Measurements from ENCODE around the gene GRPEL2. TPM values are rescaled to one million over a fixed set of nuclear protein-coding genes. Genes with fewer than 3 reads are reported as not detected.

The GRPEL2 gene
- total RNA-seq, 1 experiment from 2014 or later: 36.8 TPM

- intact Hi-C loops (cut with micrococcal nuclease; ENCODE audit: unreplicated experiment): no loop called here
- Histone ChIP-seq H3K36me3 (ENCODE audit: control insufficient read depth, insufficient read depth, low read length) (no peaks in the 10 kb centered on the region), H3K4me3 (ENCODE audit: low read depth, low read length) (no peak overlapping the region), H3K4me1 (no peaks in the 10 kb centered on the region), H3K27me3 (replicated peaks; ENCODE audit: control insufficient read depth, insufficient read depth, low read length) (no peaks in the 10 kb centered on the region), H3K9me3 (no peaks in the 10 kb centered on the region)
- Mint-ChIP-seq H3K4me1 (ENCODE audit: low read depth, unreplicated experiment) (no peaks in the 10 kb centered on the region), H3K9me3 (ENCODE audit: unreplicated experiment) (no peaks in the 10 kb centered on the region), H3K4me3 (ENCODE audit: unreplicated experiment) (no peak overlapping the region), H3K36me3 (ENCODE audit: insufficient read depth, unreplicated experiment) (no peaks in the 10 kb centered on the region), H3K27me3 (ENCODE audit: insufficient read depth, unreplicated experiment) (peaks cover 10% of the 10 kb centered on the region), H3K27ac (ENCODE audit: unreplicated experiment) (no peak overlapping the region)
- peak in 1 of 2 experiments; percentile 31 for TF ChIP-seq CTCF (IDR thresholded peaks at IDR 0.05; ENCODE audit: insufficient read depth in 1 of 2, low read depth in 1 of 2, low read length in 1 of 2, severe bottlenecking in 1 of 2, unreplicated experiment in 1 of 2)
- BruUV-seq (replicated peaks): no TSS peak
- ChIA-PET POLR2A (interaction anchor here (1.1 kb wide), 1 partner anchor 31 kb away, joined by 4 read pairs; no protein-coding TSS in a partner anchor), CTCF (interaction anchor here (1.1 to 1.5 kb wide), 6 partner anchors 31 to 138 kb away, joined by 3 to 7 read pairs (median 4); partner anchors contain the start of gene GRPEL2)
- no peak for DNase-seq
Observed at GRCh38 chr5:149314571-149315111, 30.7 kb upstream of the GRPEL2 start.

- no peak overlapping the region for H3K4me3 ChIP-seq (ENCODE audit: low read depth, low read length)
- no peak overlapping the region for H3K27ac Mint-ChIP-seq (ENCODE audit: unreplicated experiment)
- CTCF ChIA-PET: interaction anchor here (0.6 to 1.5 kb wide), 2 partner anchors 56 to 169 kb away, joined by 4 to 7 read pairs; no protein-coding TSS in a partner anchor
- H3K27me3 ChIP-seq (replicated peaks; ENCODE audit: control insufficient read depth, insufficient read depth, low read length): no peaks in the 10 kb centered on the region
- H3K9me3 ChIP-seq: no peaks in the 10 kb centered on the region
- no peaks in the 10 kb centered on the region for H3K36me3 ChIP-seq (ENCODE audit: control insufficient read depth, insufficient read depth, low read length)
- peaks cover 6% of the 10 kb centered on the region for H3K4me1 ChIP-seq
- TF ChIP-seq CTCF (IDR thresholded peaks at IDR 0.05; ENCODE audit: insufficient read depth in 1 of 2, low read depth in 1 of 2, low read length in 1 of 2, severe bottlenecking in 1 of 2, unreplicated experiment in 1 of 2): no peak
- peaks cover 10% of the 10 kb centered on the region for H3K27me3 Mint-ChIP-seq (ENCODE audit: insufficient read depth, unreplicated experiment)
- BruUV-seq (replicated peaks): no TSS peak
- intact Hi-C loops (cut with micrococcal nuclease; ENCODE audit: unreplicated experiment): no loop called here
- POLR2A ChIA-PET: no interaction called here
- peaks cover 8% of the 10 kb centered on the region for H3K4me1 Mint-ChIP-seq (ENCODE audit: low read depth, unreplicated experiment)
- no peak overlapping the region for H3K4me3 Mint-ChIP-seq (ENCODE audit: unreplicated experiment)
- H3K36me3 Mint-ChIP-seq (ENCODE audit: insufficient read depth, unreplicated experiment): no peaks in the 10 kb centered on the region
- DNase-seq: no peak
- H3K9me3 Mint-ChIP-seq (ENCODE audit: unreplicated experiment): no peaks in the 10 kb centered on the region
Observed at GRCh38 chr5:149315753-149316152, 29.5 kb upstream of the GRPEL2 start.

GRCh38 chr5:149317281-149318048 is 27.8 kb upstream of the GRPEL2 start:
- ChIA-PET CTCF (interaction anchor here (0.6 to 2.5 kb wide), 8 partner anchors 28 to 301 kb away, joined by 3 to 25 read pairs (median 4); partner anchors contain the start of genes GRPEL2 and PCYOX1L), POLR2A (interaction anchor here (1.3 kb wide), 1 partner anchor 28 kb away, joined by 3 read pairs; the partner anchor contains the start of gene GRPEL2)
- peaks cover 16% of the 10 kb centered on the region for H3K4me1 ChIP-seq
- H3K36me3 ChIP-seq (ENCODE audit: control insufficient read depth, insufficient read depth, low read length): no peaks in the 10 kb centered on the region
- H3K27me3 Mint-ChIP-seq (ENCODE audit: insufficient read depth, unreplicated experiment): peaks cover 7% of the 10 kb centered on the region
- no peaks in the 10 kb centered on the region for H3K36me3 Mint-ChIP-seq (ENCODE audit: insufficient read depth, unreplicated experiment)
- H3K9me3 ChIP-seq: no peaks in the 10 kb centered on the region
- no TSS peak for BruUV-seq (replicated peaks)
- peak in 1 of 2 experiments; percentile 50 for DNase-seq
- peaks cover 11% of the 10 kb centered on the region for H3K4me1 Mint-ChIP-seq (ENCODE audit: low read depth, unreplicated experiment)
- H3K4me3 Mint-ChIP-seq (ENCODE audit: unreplicated experiment): no peak overlapping the region
- H3K9me3 Mint-ChIP-seq (ENCODE audit: unreplicated experiment): no peaks in the 10 kb centered on the region
- H3K27me3 ChIP-seq (replicated peaks; ENCODE audit: control insufficient read depth, insufficient read depth, low read length): no peaks in the 10 kb centered on the region
- TF ChIP-seq CTCF (IDR thresholded peaks at IDR 0.05; ENCODE audit: insufficient read depth in 1 of 2, low read depth in 1 of 2, low read length in 1 of 2, severe bottlenecking in 1 of 2, unreplicated experiment in 1 of 2): peak; percentile 75 to 82
- intact Hi-C loops (cut with micrococcal nuclease; ENCODE audit: unreplicated experiment): loop anchor here (1.0 kb wide), 4 partner anchors 50 to 247 kb away; no protein-coding TSS in a partner anchor
- H3K27ac Mint-ChIP-seq (ENCODE audit: unreplicated experiment): no peak overlapping the region
- no peak overlapping the region for H3K4me3 ChIP-seq (ENCODE audit: low read depth, low read length)

All from Caco-2 (cell line).